Peyer's patch (tissue), 4 donors: ENCODE data around the gene PKNOX2.

Experiments
- POLR2A ChIP-seq, 2 donors: fragments of 450-650 bp; IDR thresholded peaks; one replicate each; pipeline ENCODE4 v1.5.1; 2017; ENCODE audit warnings: antibody characterized with exemption in 2 of 2, mild to moderate bottlenecking in 2 of 2, moderate library complexity in 2 of 2
- TF ChIP-seq, protein P1 (sequence below), 6 experiments: fragments of 450-650 bp in 4 of 6; fragments of 200-600 bp in 2 of 6; sonication (generic) in 1 of 6; IDR thresholded peaks; one replicate each; pipeline ENCODE4 v1.5.1; 2017 to 2019; ENCODE audit warnings: antibody characterized with exemption in 6 of 6, mild to moderate bottlenecking in 3 of 6, moderate library complexity in 1 of 6

DNA sequence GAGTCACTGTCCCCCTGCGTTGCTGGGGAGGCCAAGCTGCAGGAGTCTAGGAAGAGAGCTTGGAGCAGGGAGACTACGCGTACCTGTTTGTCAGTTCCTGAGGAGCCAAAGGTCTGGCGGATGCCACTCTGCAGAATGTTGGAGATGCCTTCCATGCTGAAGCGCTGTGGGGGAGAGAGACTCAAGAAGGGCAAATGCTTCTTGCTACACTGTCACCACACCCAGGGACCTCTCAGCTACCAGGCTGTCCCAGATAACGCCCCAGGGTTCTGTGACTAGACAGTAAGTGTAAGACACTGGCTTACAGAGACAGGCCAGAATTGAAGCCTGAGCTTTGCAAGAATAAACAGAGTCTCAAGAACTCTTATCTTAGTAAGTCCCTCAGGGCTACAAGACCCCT, 289.5 kb downstream of the PKNOX2 start:
- TF ChIP-seq, protein P1, sequence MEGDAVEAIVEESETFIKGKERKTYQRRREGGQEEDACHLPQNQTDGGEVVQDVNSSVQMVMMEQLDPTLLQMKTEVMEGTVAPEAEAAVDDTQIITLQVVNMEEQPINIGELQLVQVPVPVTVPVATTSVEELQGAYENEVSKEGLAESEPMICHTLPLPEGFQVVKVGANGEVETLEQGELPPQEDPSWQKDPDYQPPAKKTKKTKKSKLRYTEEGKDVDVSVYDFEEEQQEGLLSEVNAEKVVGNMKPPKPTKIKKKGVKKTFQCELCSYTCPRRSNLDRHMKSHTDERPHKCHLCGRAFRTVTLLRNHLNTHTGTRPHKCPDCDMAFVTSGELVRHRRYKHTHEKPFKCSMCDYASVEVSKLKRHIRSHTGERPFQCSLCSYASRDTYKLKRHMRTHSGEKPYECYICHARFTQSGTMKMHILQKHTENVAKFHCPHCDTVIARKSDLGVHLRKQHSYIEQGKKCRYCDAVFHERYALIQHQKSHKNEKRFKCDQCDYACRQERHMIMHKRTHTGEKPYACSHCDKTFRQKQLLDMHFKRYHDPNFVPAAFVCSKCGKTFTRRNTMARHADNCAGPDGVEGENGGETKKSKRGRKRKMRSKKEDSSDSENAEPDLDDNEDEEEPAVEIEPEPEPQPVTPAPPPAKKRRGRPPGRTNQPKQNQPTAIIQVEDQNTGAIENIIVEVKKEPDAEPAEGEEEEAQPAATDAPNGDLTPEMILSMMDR (IDR thresholded peaks at IDR 0.05), result no peak
- TF ChIP-seq POLR2A (IDR thresholded peaks at IDR 0.05), result no peak
